GM06990 (cell line): ENCODE data around the gene TEX55.

Experiments used
- DNase-seq: peaks from one replicate; pipeline ENCODE4 v3.0.0-alpha.2; 2011; ENCODE audit not compliant: insufficient read length; ENCODE audit errors: extremely low read depth
- H3K27me3 ChIP-seq: replicated peaks from 2 replicates; pipeline ENCODE4 v1.6.0; 2011; ENCODE audit warnings: low read length; ENCODE audit not compliant: control insufficient read depth, insufficient read depth
- H3K36me3 ChIP-seq: 2 replicates; pipeline ENCODE4 v1.5.1; 2011; ENCODE audit warnings: low read length; ENCODE audit not compliant: control insufficient read depth, insufficient read depth
- H3K4me3 ChIP-seq: replicated peaks from 2 replicates; pipeline ENCODE4 v1.5.1; 2011; ENCODE audit warnings: low read depth, mild to moderate bottlenecking, control low read depth, low read length
- CTCF ChIP-seq: IDR thresholded peaks from 2 replicates; pipeline ENCODE4 v1.5.1; 2011; ENCODE audit warnings: low read length, control low read depth, mild to moderate bottlenecking, inconsistent platforms; ENCODE audit not compliant: insufficient read depth, poor library complexity, severe bottlenecking

Gene TEX55

GRCh38 chr3:119194237-119195150, 48.5 kb downstream of the TEX55 start:
- no peak overlapping the region for H3K4me3 ChIP-seq
- no peaks in the 10 kb centered on the region for H3K36me3 ChIP-seq
- no peak for DNase-seq
- no peak for TF ChIP-seq CTCF
- peaks cover 1% of the 10 kb centered on the region; the same call in 1 of the 2 replicates for H3K27me3 ChIP-seq

- peaks cover 1% of the 10 kb centered on the region; the same call in 1 of the 2 replicates for H3K27me3 ChIP-seq
Measured at GRCh38 chr3:119195151-119195476, 49.1 kb downstream of the TEX55 start.

GRCh38 chr3:119195911-119196310, 49.9 kb downstream of the TEX55 start:
- TF ChIP-seq CTCF, result no peak
- no peak for DNase-seq
- H3K4me3 ChIP-seq, result no peak overlapping the region
- H3K36me3 ChIP-seq, result no peaks in the 10 kb centered on the region
- no peaks in the 10 kb centered on the region for H3K27me3 ChIP-seq

More at GRCh38 chr3:119195151-119195476, 49.1 kb downstream of the TEX55 start:
- no peak for TF ChIP-seq CTCF
- Histone ChIP-seq H3K36me3 (no peaks in the 10 kb centered on the region), H3K4me3 (no peak overlapping the region)
- no peak for DNase-seq
